GM12872 (cell line): ENCODE measurements around the gene HYAL1.

Experiments
- CTCF ChIP-seq: IDR thresholded peaks from 3 replicates; pipeline ENCODE4 v1.5.1; 2011; ENCODE audit warnings: low read depth, mild to moderate bottlenecking, low read length, moderate library complexity; ENCODE audit not compliant: insufficient read depth

HYAL1 gene

GRCh38 chr3:50275141-50275995, 28.0 kb downstream of the HYAL1 start:
- no peak for TF ChIP-seq CTCF

- peak; percentile 80 for TF ChIP-seq CTCF
Measured at GRCh38 chr3:50274371-50275104, 28.8 kb downstream of the HYAL1 start.

GRCh38 chr3:50273689-50274065, 29.7 kb downstream of the HYAL1 start:
- no peak for TF ChIP-seq CTCF

- TF ChIP-seq CTCF = peak; percentile 95
Measured at GRCh38 chr3:50272911-50273688, 30.3 kb downstream of the HYAL1 start.

GRCh38 chr3:50271314-50271936, 31.9 kb downstream of the HYAL1 start:
- TF ChIP-seq CTCF = no peak

GRCh38 chr3:50270422-50271224, 32.8 kb downstream of the HYAL1 start:
- TF ChIP-seq CTCF = no peak
